Tibial nerve (tissue), 4 donors: Measurements from ENCODE around the gene SLC35B2.

ENCODE experiments used
- EP300 ChIP-seq, 2 donors: sonication (generic); formaldehyde crosslinking; IDR thresholded peaks; one replicate each; pipeline ENCODE4 v1.6.1; 2017; ENCODE audit warnings: antibody characterized with exemption in 2 of 2, mild to moderate bottlenecking in 1 of 2
- POLR2A ChIP-seq, 2 donors: fragments of 450-650 bp; IDR thresholded peaks; one replicate each; pipeline ENCODE4 v1.6.1; 2017; ENCODE audit warnings: antibody characterized with exemption in 2 of 2, mild to moderate bottlenecking in 2 of 2, moderate library complexity in 2 of 2
- TF ChIP-seq, protein P1 (sequence below), 5 experiments: fragments of 200-600 bp in 3 of 5; fragments of 450-650 bp in 2 of 5; sonication (generic) in 3 of 5; IDR thresholded peaks; one replicate each; pipeline ENCODE4 v1.5.1; 2016 to 2019; ENCODE audit warnings: antibody characterized with exemption in 5 of 5, mild to moderate bottlenecking in 3 of 5, moderate library complexity in 2 of 5

DNA sequence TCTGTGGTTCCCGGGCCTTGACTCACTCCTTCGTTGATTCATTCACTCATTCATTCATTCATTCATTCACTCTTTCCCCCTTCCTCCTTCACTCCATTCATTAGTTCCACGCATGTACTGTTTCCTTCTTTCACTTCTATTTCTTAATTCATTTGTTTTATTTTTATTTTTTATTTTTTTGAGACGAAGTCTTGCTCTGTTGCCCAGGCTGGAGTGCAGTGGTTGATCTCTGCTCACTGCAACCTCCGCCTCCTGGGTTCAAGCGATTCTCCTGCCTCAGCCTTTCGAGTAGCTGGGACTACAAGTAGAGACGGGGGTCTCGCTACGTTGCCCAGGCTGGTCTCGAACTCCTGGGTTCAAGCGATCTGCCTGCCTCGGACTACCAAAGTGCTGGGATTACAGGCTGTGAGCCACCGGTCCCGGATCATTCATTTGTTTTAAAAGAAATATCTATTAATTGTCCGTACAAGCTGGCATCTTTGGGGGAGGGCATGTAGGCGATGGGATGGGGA lies 8.4 kb upstream of the SLC35B2 start:
- TF ChIP-seq, protein P1, sequence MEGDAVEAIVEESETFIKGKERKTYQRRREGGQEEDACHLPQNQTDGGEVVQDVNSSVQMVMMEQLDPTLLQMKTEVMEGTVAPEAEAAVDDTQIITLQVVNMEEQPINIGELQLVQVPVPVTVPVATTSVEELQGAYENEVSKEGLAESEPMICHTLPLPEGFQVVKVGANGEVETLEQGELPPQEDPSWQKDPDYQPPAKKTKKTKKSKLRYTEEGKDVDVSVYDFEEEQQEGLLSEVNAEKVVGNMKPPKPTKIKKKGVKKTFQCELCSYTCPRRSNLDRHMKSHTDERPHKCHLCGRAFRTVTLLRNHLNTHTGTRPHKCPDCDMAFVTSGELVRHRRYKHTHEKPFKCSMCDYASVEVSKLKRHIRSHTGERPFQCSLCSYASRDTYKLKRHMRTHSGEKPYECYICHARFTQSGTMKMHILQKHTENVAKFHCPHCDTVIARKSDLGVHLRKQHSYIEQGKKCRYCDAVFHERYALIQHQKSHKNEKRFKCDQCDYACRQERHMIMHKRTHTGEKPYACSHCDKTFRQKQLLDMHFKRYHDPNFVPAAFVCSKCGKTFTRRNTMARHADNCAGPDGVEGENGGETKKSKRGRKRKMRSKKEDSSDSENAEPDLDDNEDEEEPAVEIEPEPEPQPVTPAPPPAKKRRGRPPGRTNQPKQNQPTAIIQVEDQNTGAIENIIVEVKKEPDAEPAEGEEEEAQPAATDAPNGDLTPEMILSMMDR (IDR thresholded peaks at IDR 0.05) = no peak
- TF ChIP-seq POLR2A (IDR thresholded peaks at IDR 0.05) (no peak), EP300 (IDR thresholded peaks at IDR 0.05) (no peak)
